ENCODE measurements around the gene RAPGEF4. TPM values are rescaled to one million over a fixed set of nuclear protein-coding genes. Genes with fewer than 3 reads are reported as not detected.

Gene RAPGEF4
- total RNA-seq, 1 experiment from 2014 or later = 0.59 TPM

DNA sequence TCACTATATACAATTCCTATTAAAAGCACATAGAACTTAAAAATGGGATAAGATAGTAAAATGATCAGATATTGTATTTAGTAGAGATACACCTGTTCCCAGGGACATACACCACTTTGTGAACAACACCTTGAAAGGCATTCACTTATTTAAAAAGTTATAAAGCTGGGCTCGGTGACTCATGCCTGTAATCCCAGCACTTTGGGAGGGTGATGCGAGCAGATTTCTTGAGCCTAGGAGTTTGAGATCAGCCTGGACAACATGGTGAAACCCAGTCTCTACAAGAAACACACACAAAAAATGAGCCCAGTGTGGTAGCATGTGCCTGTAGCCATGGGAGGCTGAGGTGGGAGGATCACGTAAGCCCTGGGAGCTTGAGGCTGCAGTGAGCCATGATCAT lies 90.9 kb downstream of the RAPGEF4 start:
- Histone ChIP-seq H3K36me3 (ENCODE audit: control insufficient read depth in 1 of 2, insufficient read depth in 2 of 2, low read length in 2 of 2) (no peaks in the 10 kb centered on the region), H3K27ac (ENCODE audit: low read depth, low read length) (no peak overlapping the region), H2AFZ (ENCODE audit: low read depth, low read length, poor library complexity, severe bottlenecking) (no peak overlapping the region), H3K9me3 (ENCODE audit: control insufficient read depth in 1 of 2, insufficient read depth in 1 of 2, low read depth in 1 of 2, low read length in 2 of 2) (no peaks in the 10 kb centered on the region), H3K27me3 (ENCODE audit: insufficient read depth, low read length) (no peaks in the 10 kb centered on the region; the same call in 1 of the 2 replicates), H3K9ac (ENCODE audit: low read length) (no peak overlapping the region), H3K4me3 (replicated peaks in 1 of 2; ENCODE audit: low read depth in 1 of 2, low read length in 2 of 2) (no peak overlapping the region), H4K20me1 (ENCODE audit: insufficient read depth) (no peaks in the 10 kb centered on the region), H3K4me2 (ENCODE audit: low read length) (no peak overlapping the region), H3K4me1 (ENCODE audit: control insufficient read depth in 1 of 2, insufficient read depth in 2 of 2, low read length in 2 of 2) (peaks cover 0 to 4% of the 10 kb centered on the region in 2 experiments; a peak in 1 of 4 replicates), H3K79me2 (ENCODE audit: insufficient read depth, low read length) (no peaks in the 10 kb centered on the region), H3K9me2 (ENCODE audit: insufficient read depth) (no peaks in the 10 kb centered on the region)
- ChIA-PET POLR2A (no interaction called here), CTCF (interaction anchor here (0.6 kb wide), 1 partner anchor 13 kb away, joined by 4 read pairs; no protein-coding TSS in a partner anchor), RAD21 (ENCODE audit: low non-redundant PET in 1 of 2, low total read pairs in 2 of 2, uncharacterized antibody in 2 of 2, unreplicated experiment in 2 of 2) (no interaction called here)
- intact Hi-C loops (cut with micrococcal nuclease) = no loop called here
- ATAC-seq = no peak
- no peak for DNase-seq (ENCODE audit: low read depth, low spot score)
- no TSS peak for BruUV-seq (replicated peaks)
- TF ChIP-seq FOSL1 (IDR thresholded peaks at IDR 0.05; ENCODE audit: low read depth) = no peak
- TF ChIP-seq SRF (IDR thresholded peaks at IDR 0.05; ENCODE audit: low read depth) = no peak

DNA sequence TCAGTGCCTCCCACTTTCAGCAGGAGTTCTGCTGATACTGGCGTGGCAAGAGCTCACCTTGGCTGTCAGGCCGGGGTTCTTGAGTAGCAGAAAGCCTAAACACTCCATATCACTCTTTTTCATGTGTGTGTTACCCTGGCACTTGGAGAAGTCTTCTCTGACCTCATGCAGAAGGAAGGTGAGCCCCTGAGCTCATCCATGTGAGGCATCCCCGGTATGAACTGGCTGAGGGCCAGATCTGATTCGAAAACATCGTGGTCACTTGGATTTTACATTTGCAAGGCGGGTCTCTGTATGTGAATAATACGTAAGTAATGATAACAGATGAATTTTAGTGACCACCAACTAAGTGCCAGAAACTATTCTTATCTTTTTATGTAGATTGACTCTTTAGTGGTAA lies 93.6 kb downstream of the RAPGEF4 start:
- Histone ChIP-seq H3K4me3 (replicated peaks in 1 of 2; ENCODE audit: low read depth in 1 of 2, low read length in 2 of 2) (no peak overlapping the region), H3K27me3 (ENCODE audit: insufficient read depth, low read length) (no peaks in the 10 kb centered on the region; the same call in 1 of the 2 replicates), H3K36me3 (ENCODE audit: control insufficient read depth in 1 of 2, insufficient read depth in 2 of 2, low read length in 2 of 2) (no peaks in the 10 kb centered on the region), H3K4me2 (ENCODE audit: low read length) (no peak overlapping the region), H2AFZ (ENCODE audit: low read depth, low read length, poor library complexity, severe bottlenecking) (no peak overlapping the region), H3K9me2 (ENCODE audit: insufficient read depth) (no peaks in the 10 kb centered on the region), H3K79me2 (ENCODE audit: insufficient read depth, low read length) (no peaks in the 10 kb centered on the region), H3K9me3 (ENCODE audit: control insufficient read depth in 1 of 2, insufficient read depth in 1 of 2, low read depth in 1 of 2, low read length in 2 of 2) (no peaks in the 10 kb centered on the region), H4K20me1 (ENCODE audit: insufficient read depth) (no peaks in the 10 kb centered on the region), H3K9ac (ENCODE audit: low read length) (no peak overlapping the region), H3K27ac (ENCODE audit: low read depth, low read length) (no peak overlapping the region), H3K4me1 (ENCODE audit: control insufficient read depth in 1 of 2, insufficient read depth in 2 of 2, low read length in 2 of 2) (peaks cover 0 to 4% of the 10 kb centered on the region in 2 experiments; a peak in 1 of 4 replicates)
- DNase-seq (ENCODE audit: low read depth, low spot score) (no peak), ATAC-seq (no peak)
- ChIA-PET RAD21 (ENCODE audit: low non-redundant PET in 1 of 2, low total read pairs in 2 of 2, uncharacterized antibody in 2 of 2, unreplicated experiment in 2 of 2) (no interaction called here), CTCF (interaction anchor here (1.3 kb wide), 1 partner anchor 36 kb away, joined by 3 read pairs; no protein-coding TSS in a partner anchor), POLR2A (no interaction called here)
- BruUV-seq (replicated peaks) = no TSS peak
- intact Hi-C loops (cut with micrococcal nuclease) = no loop called here
- TF ChIP-seq ELF1 (IDR thresholded peaks at IDR 0.05; ENCODE audit: borderline replicate concordance, low read depth) (no peak), EZH2phosphoT487 (IDR thresholded peaks at IDR 0.05; ENCODE audit: borderline replicate concordance) (no peak), POLR2AphosphoS5 (IDR thresholded peaks at IDR 0.05; ENCODE audit: low read depth, low read length) (no peak), EGR1 (IDR thresholded peaks at IDR 0.05; ENCODE audit: low read depth) (no peak), FOSL1 (IDR thresholded peaks at IDR 0.05; ENCODE audit: low read depth) (no peak), YY1 (IDR thresholded peaks at IDR 0.05; ENCODE audit: extremely low read depth, insufficient replicate concordance, low read depth, low read length) (no peak), CBX3 (IDR thresholded peaks at IDR 0.05; ENCODE audit: low read depth) (no peak), SIN3A (IDR thresholded peaks at IDR 0.05; ENCODE audit: low read depth) (no peak), POLR2A (IDR thresholded peaks at IDR 0.05; ENCODE audit: borderline replicate concordance, extremely low read depth, insufficient read depth, insufficient read length) (no peak), ZNF274 (IDR thresholded peaks at IDR 0.05; ENCODE audit: low read depth, low read length) (no peak), TCF7L2 (IDR thresholded peaks at IDR 0.05; ENCODE audit: borderline replicate concordance, extremely low read depth, insufficient read depth, insufficient read length) (no peak), CEBPB (IDR thresholded peaks at IDR 0.05; ENCODE audit: low read depth) (no peak)
- TF ChIP-seq, protein P1, sequence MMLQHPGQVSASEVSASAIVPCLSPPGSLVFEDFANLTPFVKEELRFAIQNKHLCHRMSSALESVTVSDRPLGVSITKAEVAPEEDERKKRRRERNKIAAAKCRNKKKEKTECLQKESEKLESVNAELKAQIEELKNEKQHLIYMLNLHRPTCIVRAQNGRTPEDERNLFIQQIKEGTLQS (IDR thresholded peaks at IDR 0.05) = no peak
- TF ChIP-seq, protein P2, sequence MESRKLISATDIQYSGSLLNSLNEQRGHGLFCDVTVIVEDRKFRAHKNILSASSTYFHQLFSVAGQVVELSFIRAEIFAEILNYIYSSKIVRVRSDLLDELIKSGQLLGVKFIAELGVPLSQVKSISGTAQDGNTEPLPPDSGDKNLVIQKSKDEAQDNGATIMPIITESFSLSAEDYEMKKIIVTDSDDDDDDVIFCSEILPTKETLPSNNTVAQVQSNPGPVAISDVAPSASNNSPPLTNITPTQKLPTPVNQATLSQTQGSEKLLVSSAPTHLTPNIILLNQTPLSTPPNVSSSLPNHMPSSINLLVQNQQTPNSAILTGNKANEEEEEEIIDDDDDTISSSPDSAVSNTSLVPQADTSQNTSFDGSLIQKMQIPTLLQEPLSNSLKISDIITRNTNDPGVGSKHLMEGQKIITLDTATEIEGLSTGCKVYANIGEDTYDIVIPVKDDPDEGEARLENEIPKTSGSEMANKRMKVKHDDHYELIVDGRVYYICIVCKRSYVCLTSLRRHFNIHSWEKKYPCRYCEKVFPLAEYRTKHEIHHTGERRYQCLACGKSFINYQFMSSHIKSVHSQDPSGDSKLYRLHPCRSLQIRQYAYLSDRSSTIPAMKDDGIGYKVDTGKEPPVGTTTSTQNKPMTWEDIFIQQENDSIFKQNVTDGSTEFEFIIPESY (IDR thresholded peaks at IDR 0.05; ENCODE audit: extremely low read depth, insufficient replicate concordance, low read length) = no peak
- TF ChIP-seq, protein P3, sequence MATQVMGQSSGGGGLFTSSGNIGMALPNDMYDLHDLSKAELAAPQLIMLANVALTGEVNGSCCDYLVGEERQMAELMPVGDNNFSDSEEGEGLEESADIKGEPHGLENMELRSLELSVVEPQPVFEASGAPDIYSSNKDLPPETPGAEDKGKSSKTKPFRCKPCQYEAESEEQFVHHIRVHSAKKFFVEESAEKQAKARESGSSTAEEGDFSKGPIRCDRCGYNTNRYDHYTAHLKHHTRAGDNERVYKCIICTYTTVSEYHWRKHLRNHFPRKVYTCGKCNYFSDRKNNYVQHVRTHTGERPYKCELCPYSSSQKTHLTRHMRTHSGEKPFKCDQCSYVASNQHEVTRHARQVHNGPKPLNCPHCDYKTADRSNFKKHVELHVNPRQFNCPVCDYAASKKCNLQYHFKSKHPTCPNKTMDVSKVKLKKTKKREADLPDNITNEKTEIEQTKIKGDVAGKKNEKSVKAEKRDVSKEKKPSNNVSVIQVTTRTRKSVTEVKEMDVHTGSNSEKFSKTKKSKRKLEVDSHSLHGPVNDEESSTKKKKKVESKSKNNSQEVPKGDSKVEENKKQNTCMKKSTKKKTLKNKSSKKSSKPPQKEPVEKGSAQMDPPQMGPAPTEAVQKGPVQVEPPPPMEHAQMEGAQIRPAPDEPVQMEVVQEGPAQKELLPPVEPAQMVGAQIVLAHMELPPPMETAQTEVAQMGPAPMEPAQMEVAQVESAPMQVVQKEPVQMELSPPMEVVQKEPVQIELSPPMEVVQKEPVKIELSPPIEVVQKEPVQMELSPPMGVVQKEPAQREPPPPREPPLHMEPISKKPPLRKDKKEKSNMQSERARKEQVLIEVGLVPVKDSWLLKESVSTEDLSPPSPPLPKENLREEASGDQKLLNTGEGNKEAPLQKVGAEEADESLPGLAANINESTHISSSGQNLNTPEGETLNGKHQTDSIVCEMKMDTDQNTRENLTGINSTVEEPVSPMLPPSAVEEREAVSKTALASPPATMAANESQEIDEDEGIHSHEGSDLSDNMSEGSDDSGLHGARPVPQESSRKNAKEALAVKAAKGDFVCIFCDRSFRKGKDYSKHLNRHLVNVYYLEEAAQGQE (IDR thresholded peaks at IDR 0.05; ENCODE audit: low read depth) = no peak
